Prostate gland (tissue), 2 donors: ENCODE results near the gene PKNOX2.

ENCODE experiments used
- CTCF ChIP-seq, 4 experiments: fragments of 200-600 bp in 2 of 4; fragments of 450-650 bp in 2 of 4; sonication (generic) in 2 of 4; IDR thresholded peaks; 1 replicate in 3 of 4; 2 replicates in 1 of 4; pipeline ENCODE4 v1.5.1; 2016 to 2019; ENCODE audit warnings: antibody characterized with exemption in 4 of 4, mild to moderate bottlenecking in 2 of 4, moderate library complexity in 2 of 4
- POLR2A ChIP-seq: fragments of 450-650 bp; IDR thresholded peaks from one replicate; pipeline ENCODE4 v1.6.1; 2016; ENCODE audit warnings: antibody characterized with exemption, mild to moderate bottlenecking
- POLR2AphosphoS5 ChIP-seq: sonication (generic); formaldehyde crosslinking; IDR thresholded peaks from one replicate; pipeline ENCODE4 v1.6.1; 2017; ENCODE audit warnings: antibody characterized with exemption

GRCh38 chr11:125225401-125225800 lies 60.9 kb downstream of the PKNOX2 start:
- TF ChIP-seq CTCF (IDR thresholded peaks at IDR 0.05) (no peak), POLR2A (no peak), POLR2AphosphoS5 (no peak)
